Liver (tissue), 9 donors: ENCODE results near the gene EOMES. TPM values are rescaled to one million over a fixed set of nuclear protein-coding genes. Genes with fewer than 3 reads are reported as not detected.

Source experiments
- DNase-seq: peaks from one replicate; pipeline ENCODE4 v3.0.0-alpha.2; 2017; ENCODE audit warnings: low spot score
- H3K27ac ChIP-seq, 2 donors: one replicate each; pipeline ENCODE4 v1.7.0; 2013; ENCODE audit warnings: inconsistent platforms in 2 of 2, low read length in 2 of 2, control low read depth in 1 of 2, low read depth in 1 of 2, mild to moderate bottlenecking in 1 of 2
- H3K27me3 ChIP-seq, 4 donors: one replicate each; pipeline versions ENCODE4 v1.6.1 to v1.7.0; 2013; ENCODE audit warnings: low read length in 3 of 4, inconsistent platforms in 1 of 4, mild to moderate bottlenecking in 1 of 4, moderate library complexity in 1 of 4; ENCODE audit not compliant: control insufficient read depth in 4 of 4, insufficient read depth in 4 of 4
- H3K36me3 ChIP-seq, 4 donors: one replicate each; pipeline versions ENCODE4 v1.6.1 to v1.7.0; 2013; ENCODE audit warnings: low read length in 3 of 4, mild to moderate bottlenecking in 3 of 4, low read depth in 1 of 4, moderate library complexity in 1 of 4; ENCODE audit not compliant: control insufficient read depth in 4 of 4, insufficient read depth in 3 of 4
- H3K4me1 ChIP-seq, 4 donors: one replicate each; pipeline versions ENCODE4 v1.6.1 to v1.7.0; 2013; ENCODE audit warnings: low read length in 3 of 4, mild to moderate bottlenecking in 3 of 4, moderate library complexity in 1 of 4; ENCODE audit not compliant: control insufficient read depth in 4 of 4, insufficient read depth in 4 of 4
- H3K4me3 ChIP-seq, 3 donors: one replicate each; pipeline versions ENCODE4 v1.6.1 to v1.7.0; 2013; ENCODE audit warnings: low read length in 3 of 3, control low read depth in 1 of 3, low read depth in 1 of 3, mild to moderate bottlenecking in 1 of 3
- H3K9ac ChIP-seq, 2 donors: one replicate each; pipeline ENCODE4 v1.7.0; 2013; ENCODE audit warnings: low read length in 2 of 2, mild to moderate bottlenecking in 2 of 2, moderate library complexity in 2 of 2, control low read depth in 1 of 2, low read depth in 1 of 2
- H3K9me3 ChIP-seq, 4 donors: one replicate each; pipeline versions ENCODE4 v1.6.1 to v1.7.0; 2013; ENCODE audit warnings: low read length in 3 of 4; ENCODE audit not compliant: control insufficient read depth in 4 of 4
- ATF3 ChIP-seq: IDR thresholded peaks from 2 replicates; pipeline ENCODE4 v1.6.1; 2016; ENCODE audit warnings: antibody characterized with exemption
- CTCF ChIP-seq: fragments of 150-350 bp; IDR thresholded peaks from 2 replicates; pipeline ENCODE4 v1.5.1; 2017; ENCODE audit warnings: improper control_type of control experiment, low read depth, low read length; ENCODE audit not compliant: missing input control
- EGR1 ChIP-seq, 2 donors: IDR thresholded peaks; 2 replicates each; pipeline ENCODE4 v1.6.1; 2016 to 2018; ENCODE audit warnings: antibody characterized with exemption in 2 of 2, low read depth in 2 of 2
- FOXA1 ChIP-seq: IDR thresholded peaks from 2 replicates; pipeline ENCODE4 v1.6.1; 2016; ENCODE audit warnings: antibody characterized with exemption
- FOXA2 ChIP-seq: IDR thresholded peaks from 2 replicates; pipeline ENCODE4 v1.6.1; 2016; ENCODE audit warnings: antibody characterized with exemption
- GABPA ChIP-seq, 2 donors: IDR thresholded peaks in 1 of 2; conservative IDR thresholded peaks in 1 of 2; 2 replicates each; pipeline ENCODE4 v1.6.1; 2016; ENCODE audit warnings: antibody characterized with exemption in 2 of 2, mild to moderate bottlenecking in 1 of 2, moderate library complexity in 1 of 2
- HNF4A ChIP-seq, 2 donors: conservative IDR thresholded peaks; 2 replicates each; pipeline ENCODE4 v1.6.1; 2016; ENCODE audit warnings: antibody characterized with exemption in 2 of 2, mild to moderate bottlenecking in 2 of 2
- HNF4G ChIP-seq: IDR thresholded peaks from 2 replicates; pipeline ENCODE4 v1.6.1; 2016; ENCODE audit warnings: antibody characterized with exemption
- JUND ChIP-seq, 2 donors: IDR thresholded peaks; 2 replicates each; pipeline ENCODE4 v1.6.1; 2016; ENCODE audit warnings: antibody characterized with exemption in 2 of 2
- MAX ChIP-seq: IDR thresholded peaks from 2 replicates; pipeline ENCODE4 v1.6.1; 2016; ENCODE audit warnings: antibody characterized with exemption
- NR2F2 ChIP-seq: IDR thresholded peaks from 2 replicates; pipeline ENCODE4 v1.6.1; 2016; ENCODE audit warnings: antibody characterized with exemption
- RAD21 ChIP-seq, 2 donors: IDR thresholded peaks; 2 replicates each; pipeline ENCODE4 v1.6.1; 2016; ENCODE audit warnings: antibody characterized with exemption in 2 of 2, mild to moderate bottlenecking in 2 of 2
- RXRA ChIP-seq, 2 donors: IDR thresholded peaks; 2 replicates each; pipeline ENCODE4 v1.6.1; 2017 to 2018; ENCODE audit warnings: antibody characterized with exemption in 2 of 2, mild to moderate bottlenecking in 1 of 2
- SP1 ChIP-seq: IDR thresholded peaks from 2 replicates; pipeline ENCODE4 v1.6.1; 2018; ENCODE audit warnings: antibody characterized with exemption, mild to moderate bottlenecking
- TAF1 ChIP-seq: conservative IDR thresholded peaks from 2 replicates; pipeline ENCODE4 v1.6.1; 2016; ENCODE audit warnings: antibody characterized with exemption, mild to moderate bottlenecking
- YY1 ChIP-seq: IDR thresholded peaks from 2 replicates; pipeline ENCODE4 v1.6.1; 2016; ENCODE audit warnings: antibody characterized with exemption, mild to moderate bottlenecking
- ZBTB33 ChIP-seq: IDR thresholded peaks from 2 replicates; pipeline ENCODE4 v1.6.1; 2016; ENCODE audit warnings: antibody characterized with exemption
- WGBS: extraction: QIAGEN DNeasy Blood & Tissue Kit; methylation state at CpG from one replicate; pipeline ENCODE4 v1.1.7; 2013; 5-methylcytosine and 5-hydroxymethylcytosine counted together
- polyA plus RNA-seq, 2 donors: library from polyadenylated mRNA; stranded (reverse) in 1 of 2; unstranded in 1 of 2; fragments of 200-250 nt in 1 of 2; fragments of >200 nt in 1 of 2; fragmentation: Nextera tagmentation in 1 of 2; extraction: Ambion mirVana in 1 of 2; gene quantifications; one replicate each; pipeline versions ENCODE4 v1.2.1 to v1.2.3, GENCODE V29; 2013 to 2015
- total RNA-seq, 2 donors: library from RNA; depleted of rRNA; stranded (reverse); fragments of >200 nt; gene quantifications; one replicate each; pipeline ENCODE4 v1.2.3, GENCODE V29; 2014
- TF ChIP-seq, protein P1 (sequence below): IDR thresholded peaks from 2 replicates; pipeline ENCODE4 v1.6.1; 2016; ENCODE audit warnings: antibody characterized with exemption, mild to moderate bottlenecking
- donor health status: healthy.
- donor health status: healthy.
- donor health status: healthy.
- donor health status: healthy.
- donor health status: healthy.

The EOMES gene
- total and polyA plus RNA-seq, 4 donors: 0.39 to 0.75 (median 0.59) TPM

DNA sequence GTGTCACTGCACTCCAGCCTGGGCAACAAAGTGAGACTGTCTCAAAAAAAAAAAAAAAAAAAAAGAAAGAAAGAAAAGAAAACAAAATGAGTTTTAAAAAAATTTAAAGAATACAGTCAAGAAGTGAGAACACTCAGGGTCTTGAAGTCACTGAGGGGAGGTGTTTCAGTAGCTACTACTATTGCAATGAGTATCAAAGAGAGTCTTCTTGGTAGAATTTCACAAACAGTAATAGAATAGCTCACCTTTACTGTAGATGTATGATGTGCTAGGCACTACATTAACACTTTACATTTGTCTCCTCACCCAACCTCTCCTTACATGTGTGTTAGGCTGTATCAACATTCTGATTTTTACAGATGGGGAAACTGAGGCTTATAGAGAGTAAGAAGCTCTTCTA, 43.9 kb downstream of the EOMES start:
- H3K36me3 ChIP-seq: no peaks in the 10 kb centered on the region

DNA sequence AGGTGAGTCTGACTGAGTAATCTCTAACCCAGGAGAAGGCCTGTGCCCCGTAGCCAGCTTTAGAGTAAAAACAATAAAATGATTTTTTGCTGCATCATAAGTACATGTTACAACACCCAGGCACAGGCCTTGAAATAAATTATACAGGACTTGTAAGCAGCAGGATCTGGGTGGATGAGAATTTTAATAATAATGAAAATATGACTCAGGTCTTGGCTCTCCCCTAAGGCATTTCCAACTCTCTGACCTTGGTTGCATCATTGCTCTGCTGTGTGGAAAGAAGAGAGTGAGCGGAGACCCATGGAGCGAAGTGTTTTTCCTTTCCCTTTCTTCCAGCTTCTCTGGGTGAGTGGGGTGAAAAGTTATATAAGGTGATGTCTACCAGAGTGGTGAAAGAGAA, 44.6 kb downstream of the EOMES start:
- peaks cover 0 to 3% (median 0%) of the 10 kb centered on the region in 4 donors for H3K4me1 ChIP-seq
- TF ChIP-seq GABPA (IDR thresholded peaks at IDR 0.05 in 1 of 2, conservative IDR thresholded peaks at IDR 0.05 in 1 of 2) (no peak), NR2F2 (no peak)
- H3K36me3 ChIP-seq: no peaks in the 10 kb centered on the region
- 94% methylated on average over 3 of the region's 3 CpGs for WGBS
- no peak for DNase-seq
- H3K27me3 ChIP-seq: no peaks in the 10 kb centered on the region
- H3K9ac ChIP-seq: no peak overlapping the region
- no peaks in the 10 kb centered on the region for H3K9me3 ChIP-seq
- H3K27ac ChIP-seq: no peak overlapping the region
- H3K4me3 ChIP-seq: no peak overlapping the region

More for the DNA sequence above, 43.9 kb downstream of the EOMES start:
- TF ChIP-seq YY1 (no peak), RXRA (IDR thresholded peaks at IDR 0.05) (no peak), JUND (IDR thresholded peaks at IDR 0.05) (no peak), GABPA (IDR thresholded peaks at IDR 0.05 in 1 of 2, conservative IDR thresholded peaks at IDR 0.05 in 1 of 2) (no peak), TAF1 (no peak), HNF4A (conservative IDR thresholded peaks at IDR 0.05) (no peak), SP1 (no peak), FOXA1 (no peak), ZBTB33 (no peak), ATF3 (no peak), EGR1 (IDR thresholded peaks at IDR 0.05; ENCODE audit: low read depth in 2 of 2) (no peak), RAD21 (IDR thresholded peaks at IDR 0.05) (no peak), CTCF (no peak), FOXA2 (no peak), HNF4G (no peak), MAX (no peak)
- Histone ChIP-seq H3K27ac (no peak overlapping the region), H3K9ac (no peak overlapping the region), H3K4me3 (no peak overlapping the region), H3K4me1 (peaks cover 0 to 3% (median 0%) of the 10 kb centered on the region in 4 donors), H3K9me3 (no peaks in the 10 kb centered on the region), H3K27me3 (no peaks in the 10 kb centered on the region)
- DNase-seq: no peak

DNA sequence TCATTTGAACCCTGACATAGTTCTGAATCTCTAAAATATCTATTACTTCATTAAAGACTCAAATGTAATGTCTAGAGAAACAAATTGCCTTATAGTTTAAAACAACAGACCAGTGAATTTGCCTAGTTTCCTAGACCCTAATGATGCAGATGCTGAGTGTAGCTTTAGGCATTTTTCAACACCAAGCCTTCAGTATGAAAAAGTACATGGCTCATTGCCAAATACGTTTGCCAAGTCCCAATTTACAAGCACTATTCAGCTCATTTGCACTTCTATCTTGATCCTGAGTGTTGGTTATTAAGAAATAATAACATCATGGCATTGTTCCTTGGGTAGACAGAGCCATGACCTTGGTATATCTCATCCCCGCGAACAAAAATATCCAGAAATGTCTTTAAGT, 46.8 kb downstream of the EOMES start:
- H3K4me3 ChIP-seq: no peak overlapping the region
- H3K9ac ChIP-seq: no peak overlapping the region
- no peaks in the 10 kb centered on the region for H3K27me3 ChIP-seq
- H3K36me3 ChIP-seq: no peaks in the 10 kb centered on the region
- no peaks in the 10 kb centered on the region for H3K4me1 ChIP-seq
- WGBS: 53% methylated on average over 3 of the region's 3 CpGs
- H3K9me3 ChIP-seq: no peaks in the 10 kb centered on the region
- H3K27ac ChIP-seq: no peak overlapping the region
- DNase-seq: no peak
- TF ChIP-seq ATF3: no peak
- TF ChIP-seq NR2F2: no peak
- TF ChIP-seq, protein P1, sequence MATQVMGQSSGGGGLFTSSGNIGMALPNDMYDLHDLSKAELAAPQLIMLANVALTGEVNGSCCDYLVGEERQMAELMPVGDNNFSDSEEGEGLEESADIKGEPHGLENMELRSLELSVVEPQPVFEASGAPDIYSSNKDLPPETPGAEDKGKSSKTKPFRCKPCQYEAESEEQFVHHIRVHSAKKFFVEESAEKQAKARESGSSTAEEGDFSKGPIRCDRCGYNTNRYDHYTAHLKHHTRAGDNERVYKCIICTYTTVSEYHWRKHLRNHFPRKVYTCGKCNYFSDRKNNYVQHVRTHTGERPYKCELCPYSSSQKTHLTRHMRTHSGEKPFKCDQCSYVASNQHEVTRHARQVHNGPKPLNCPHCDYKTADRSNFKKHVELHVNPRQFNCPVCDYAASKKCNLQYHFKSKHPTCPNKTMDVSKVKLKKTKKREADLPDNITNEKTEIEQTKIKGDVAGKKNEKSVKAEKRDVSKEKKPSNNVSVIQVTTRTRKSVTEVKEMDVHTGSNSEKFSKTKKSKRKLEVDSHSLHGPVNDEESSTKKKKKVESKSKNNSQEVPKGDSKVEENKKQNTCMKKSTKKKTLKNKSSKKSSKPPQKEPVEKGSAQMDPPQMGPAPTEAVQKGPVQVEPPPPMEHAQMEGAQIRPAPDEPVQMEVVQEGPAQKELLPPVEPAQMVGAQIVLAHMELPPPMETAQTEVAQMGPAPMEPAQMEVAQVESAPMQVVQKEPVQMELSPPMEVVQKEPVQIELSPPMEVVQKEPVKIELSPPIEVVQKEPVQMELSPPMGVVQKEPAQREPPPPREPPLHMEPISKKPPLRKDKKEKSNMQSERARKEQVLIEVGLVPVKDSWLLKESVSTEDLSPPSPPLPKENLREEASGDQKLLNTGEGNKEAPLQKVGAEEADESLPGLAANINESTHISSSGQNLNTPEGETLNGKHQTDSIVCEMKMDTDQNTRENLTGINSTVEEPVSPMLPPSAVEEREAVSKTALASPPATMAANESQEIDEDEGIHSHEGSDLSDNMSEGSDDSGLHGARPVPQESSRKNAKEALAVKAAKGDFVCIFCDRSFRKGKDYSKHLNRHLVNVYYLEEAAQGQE: no peak
- TF ChIP-seq CTCF: no peak
- no peak for TF ChIP-seq FOXA2
- TF ChIP-seq HNF4G: no peak
- no peak for TF ChIP-seq GABPA (IDR thresholded peaks at IDR 0.05 in 1 of 2, conservative IDR thresholded peaks at IDR 0.05 in 1 of 2)
- no peak for TF ChIP-seq RXRA (IDR thresholded peaks at IDR 0.05)
- TF ChIP-seq FOXA1: no peak
- TF ChIP-seq JUND (IDR thresholded peaks at IDR 0.05): no peak
- no peak for TF ChIP-seq RAD21 (IDR thresholded peaks at IDR 0.05)
